Activated T-cell treated with anti-CD3 and anti-CD28 coated beads for 4 hours (primary cell): ENCODE results near the gene VWA5B1.

Source experiments
- DNase-seq: peaks from one replicate; pipeline ENCODE4 v3.0.0-alpha.2; 2020

The VWA5B1 gene

DNA sequence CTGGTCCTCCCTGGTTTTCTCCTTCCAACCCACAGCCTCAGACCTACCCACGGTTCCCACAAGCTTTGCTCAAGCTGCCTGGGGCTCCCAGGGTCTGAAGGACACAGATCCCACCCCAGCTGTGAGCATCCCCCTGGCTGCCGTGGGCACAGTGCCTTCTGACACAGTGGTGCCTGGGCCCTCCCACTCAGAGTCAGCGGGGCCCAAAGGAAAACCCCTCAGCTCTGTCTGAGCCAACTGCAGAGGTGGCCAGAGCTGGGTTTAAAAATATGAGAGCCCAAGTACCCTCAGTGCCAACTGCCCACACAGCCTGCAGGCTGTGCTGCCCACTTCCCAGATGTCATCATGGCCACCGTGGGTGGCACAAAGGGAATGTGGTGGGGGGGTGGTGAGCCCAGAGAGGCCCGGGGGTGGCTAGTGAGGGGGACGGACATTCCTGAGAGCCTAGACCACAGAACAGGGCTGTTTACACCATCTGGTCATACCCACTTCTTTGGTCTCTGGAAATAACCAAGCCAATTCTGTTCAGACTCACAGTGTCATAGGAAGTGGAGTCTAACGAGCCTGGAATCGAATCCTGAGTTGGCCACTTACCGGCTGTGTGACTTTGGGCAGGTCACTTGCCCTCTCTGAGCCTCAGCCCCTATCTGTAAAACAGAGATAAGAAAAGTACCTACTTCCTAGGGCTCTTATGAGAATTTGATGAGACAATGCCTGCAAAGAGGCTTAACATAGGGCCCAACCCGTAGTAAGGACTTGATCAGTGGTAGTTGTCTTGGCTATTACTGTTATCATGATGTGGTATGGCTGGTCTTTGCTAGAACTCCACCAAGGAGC is 109.9 kb downstream of the VWA5B1 start:
- DNase-seq: no peak

GRCh38 chr1:20401405-20402010 is 110.8 kb downstream of the VWA5B1 start:
- no peak for DNase-seq

GRCh38 chr1:20402585-20403422 is 112.1 kb downstream of the VWA5B1 start:
- DNase-seq: no peak

GRCh38 chr1:20403423-20404145 is 112.9 kb downstream of the VWA5B1 start:
- no peak for DNase-seq

- no peak for DNase-seq
These were observed 113.8 kb downstream of the VWA5B1 start for GRCh38 chr1:20404466-20404865.
